Measurements from ENCODE around the gene TSPAN11.

DNA sequence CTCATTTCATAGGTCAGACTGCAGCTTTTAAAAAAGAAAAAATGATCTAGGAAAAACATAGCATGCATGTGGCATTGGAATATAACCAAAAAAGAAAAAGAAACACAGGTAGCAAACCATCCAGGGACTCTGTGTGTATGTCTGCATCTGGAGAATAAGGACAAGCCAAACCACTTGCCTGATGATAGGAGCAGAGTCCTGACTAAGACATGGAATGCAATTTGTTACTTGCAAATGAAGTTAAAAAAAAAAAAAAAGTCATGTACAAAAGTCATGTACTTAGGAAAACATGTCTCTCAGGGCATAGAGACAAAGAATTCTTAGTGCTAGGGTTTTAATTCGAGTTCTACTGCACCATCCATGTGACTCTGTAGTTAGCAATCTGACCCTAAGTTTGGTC, 15.9 kb downstream of the TSPAN11 start:
- TF ChIP-seq, protein P1, sequence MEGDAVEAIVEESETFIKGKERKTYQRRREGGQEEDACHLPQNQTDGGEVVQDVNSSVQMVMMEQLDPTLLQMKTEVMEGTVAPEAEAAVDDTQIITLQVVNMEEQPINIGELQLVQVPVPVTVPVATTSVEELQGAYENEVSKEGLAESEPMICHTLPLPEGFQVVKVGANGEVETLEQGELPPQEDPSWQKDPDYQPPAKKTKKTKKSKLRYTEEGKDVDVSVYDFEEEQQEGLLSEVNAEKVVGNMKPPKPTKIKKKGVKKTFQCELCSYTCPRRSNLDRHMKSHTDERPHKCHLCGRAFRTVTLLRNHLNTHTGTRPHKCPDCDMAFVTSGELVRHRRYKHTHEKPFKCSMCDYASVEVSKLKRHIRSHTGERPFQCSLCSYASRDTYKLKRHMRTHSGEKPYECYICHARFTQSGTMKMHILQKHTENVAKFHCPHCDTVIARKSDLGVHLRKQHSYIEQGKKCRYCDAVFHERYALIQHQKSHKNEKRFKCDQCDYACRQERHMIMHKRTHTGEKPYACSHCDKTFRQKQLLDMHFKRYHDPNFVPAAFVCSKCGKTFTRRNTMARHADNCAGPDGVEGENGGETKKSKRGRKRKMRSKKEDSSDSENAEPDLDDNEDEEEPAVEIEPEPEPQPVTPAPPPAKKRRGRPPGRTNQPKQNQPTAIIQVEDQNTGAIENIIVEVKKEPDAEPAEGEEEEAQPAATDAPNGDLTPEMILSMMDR (conservative IDR thresholded peaks at IDR 0.05; ENCODE audit: low read depth in 2 of 2) = no peak
- no peak for TF ChIP-seq EZH2 (IDR thresholded peaks at IDR 0.05; ENCODE audit: low read depth, unreplicated experiment)
- TF ChIP-seq, protein P2, sequence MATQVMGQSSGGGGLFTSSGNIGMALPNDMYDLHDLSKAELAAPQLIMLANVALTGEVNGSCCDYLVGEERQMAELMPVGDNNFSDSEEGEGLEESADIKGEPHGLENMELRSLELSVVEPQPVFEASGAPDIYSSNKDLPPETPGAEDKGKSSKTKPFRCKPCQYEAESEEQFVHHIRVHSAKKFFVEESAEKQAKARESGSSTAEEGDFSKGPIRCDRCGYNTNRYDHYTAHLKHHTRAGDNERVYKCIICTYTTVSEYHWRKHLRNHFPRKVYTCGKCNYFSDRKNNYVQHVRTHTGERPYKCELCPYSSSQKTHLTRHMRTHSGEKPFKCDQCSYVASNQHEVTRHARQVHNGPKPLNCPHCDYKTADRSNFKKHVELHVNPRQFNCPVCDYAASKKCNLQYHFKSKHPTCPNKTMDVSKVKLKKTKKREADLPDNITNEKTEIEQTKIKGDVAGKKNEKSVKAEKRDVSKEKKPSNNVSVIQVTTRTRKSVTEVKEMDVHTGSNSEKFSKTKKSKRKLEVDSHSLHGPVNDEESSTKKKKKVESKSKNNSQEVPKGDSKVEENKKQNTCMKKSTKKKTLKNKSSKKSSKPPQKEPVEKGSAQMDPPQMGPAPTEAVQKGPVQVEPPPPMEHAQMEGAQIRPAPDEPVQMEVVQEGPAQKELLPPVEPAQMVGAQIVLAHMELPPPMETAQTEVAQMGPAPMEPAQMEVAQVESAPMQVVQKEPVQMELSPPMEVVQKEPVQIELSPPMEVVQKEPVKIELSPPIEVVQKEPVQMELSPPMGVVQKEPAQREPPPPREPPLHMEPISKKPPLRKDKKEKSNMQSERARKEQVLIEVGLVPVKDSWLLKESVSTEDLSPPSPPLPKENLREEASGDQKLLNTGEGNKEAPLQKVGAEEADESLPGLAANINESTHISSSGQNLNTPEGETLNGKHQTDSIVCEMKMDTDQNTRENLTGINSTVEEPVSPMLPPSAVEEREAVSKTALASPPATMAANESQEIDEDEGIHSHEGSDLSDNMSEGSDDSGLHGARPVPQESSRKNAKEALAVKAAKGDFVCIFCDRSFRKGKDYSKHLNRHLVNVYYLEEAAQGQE (IDR thresholded peaks at IDR 0.05; ENCODE audit: unreplicated experiment) = no peak

Measured in GM23338 (cell line).